Suprapubic skin (tissue), 4 donors: ENCODE data around the gene FITM2. TPM values are rescaled to one million over a fixed set of nuclear protein-coding genes. Genes with fewer than 3 reads are reported as not detected.

Experiments used
- DNase-seq, 2 donors: peaks; one replicate each; pipeline ENCODE4 v3.0.0-alpha.2; 2019; ENCODE audit warnings: low spot score in 2 of 2
- H3K27ac ChIP-seq: fragments of 200-600 bp; sonication (generic); one replicate; pipeline ENCODE4 v1.5.1; 2019
- H3K27me3 ChIP-seq: fragments of 200-600 bp; sonication (generic); one replicate; pipeline ENCODE4 v1.5.1; 2019
- H3K36me3 ChIP-seq: fragments of 200-600 bp; sonication (generic); one replicate; pipeline ENCODE4 v1.5.1; 2019
- H3K4me1 ChIP-seq: fragments of 200-600 bp; sonication (generic); one replicate; pipeline ENCODE4 v1.5.1; 2019
- H3K4me3 ChIP-seq: fragments of 200-600 bp; sonication (generic); one replicate; pipeline ENCODE4 v1.5.1; 2019; ENCODE audit warnings: mild to moderate bottlenecking
- H3K9me3 ChIP-seq: fragments of 200-600 bp; sonication (generic); one replicate; pipeline ENCODE4 v1.5.1; 2019
- EP300 ChIP-seq: sonication (generic); formaldehyde crosslinking; IDR thresholded peaks from one replicate; pipeline ENCODE4 v1.6.1; 2017; ENCODE audit warnings: antibody characterized with exemption
- POLR2A ChIP-seq, 2 donors: fragments of 450-650 bp; IDR thresholded peaks; one replicate each; pipeline ENCODE4 v1.6.1; 2017; ENCODE audit warnings: antibody characterized with exemption in 2 of 2, mild to moderate bottlenecking in 2 of 2, moderate library complexity in 2 of 2
- POLR2AphosphoS5 ChIP-seq, 3 donors: sonication (generic); formaldehyde crosslinking; IDR thresholded peaks; one replicate each; pipeline ENCODE4 v1.6.1; 2017; ENCODE audit warnings: antibody characterized with exemption in 3 of 3
- WGBS: methylation state at CpG from one replicate; pipeline ENCODE4 v1.1.5; 2018; 5-methylcytosine and 5-hydroxymethylcytosine counted together
- total RNA-seq, 4 donors: library from RNA; depleted of rRNA; stranded (reverse); fragments of >200 nt; gene quantifications; one replicate each; pipeline ENCODE4 v1.1.0, GENCODE V29; 2016
- TF ChIP-seq, protein P1 (sequence below), 2 donors: fragments of 200-600 bp in 1 of 2; fragments of 450-650 bp in 1 of 2; sonication (generic) in 1 of 2; IDR thresholded peaks; one replicate each; pipeline ENCODE4 v1.5.1; 2016 to 2019; ENCODE audit warnings: antibody characterized with exemption in 2 of 2, mild to moderate bottlenecking in 1 of 2, moderate library complexity in 1 of 2

FITM2 gene
- total RNA-seq, 4 donors from 2014 or later, result 10.4 to 15.9 (median 13.2) TPM

DNA sequence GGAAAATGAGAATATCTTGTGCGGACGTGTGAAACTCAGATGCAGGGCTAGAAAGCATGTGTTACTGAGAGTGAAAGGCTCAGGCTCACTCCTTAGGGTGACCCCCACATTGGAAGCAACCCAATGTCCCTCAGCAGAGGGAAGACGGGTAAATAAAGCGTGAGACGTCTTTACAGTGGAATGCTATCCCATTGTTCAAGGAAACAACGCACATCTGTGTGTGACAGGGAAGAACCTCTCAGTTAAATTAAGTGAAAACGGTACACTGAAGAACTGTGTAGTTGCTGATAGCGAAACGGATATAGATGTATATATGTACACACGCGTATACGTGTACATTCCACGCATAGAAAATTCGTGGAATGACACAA lies 45.3 kb upstream of the FITM2 start:
- peaks cover 19% of the 10 kb centered on the region for H3K27me3 ChIP-seq

DNA sequence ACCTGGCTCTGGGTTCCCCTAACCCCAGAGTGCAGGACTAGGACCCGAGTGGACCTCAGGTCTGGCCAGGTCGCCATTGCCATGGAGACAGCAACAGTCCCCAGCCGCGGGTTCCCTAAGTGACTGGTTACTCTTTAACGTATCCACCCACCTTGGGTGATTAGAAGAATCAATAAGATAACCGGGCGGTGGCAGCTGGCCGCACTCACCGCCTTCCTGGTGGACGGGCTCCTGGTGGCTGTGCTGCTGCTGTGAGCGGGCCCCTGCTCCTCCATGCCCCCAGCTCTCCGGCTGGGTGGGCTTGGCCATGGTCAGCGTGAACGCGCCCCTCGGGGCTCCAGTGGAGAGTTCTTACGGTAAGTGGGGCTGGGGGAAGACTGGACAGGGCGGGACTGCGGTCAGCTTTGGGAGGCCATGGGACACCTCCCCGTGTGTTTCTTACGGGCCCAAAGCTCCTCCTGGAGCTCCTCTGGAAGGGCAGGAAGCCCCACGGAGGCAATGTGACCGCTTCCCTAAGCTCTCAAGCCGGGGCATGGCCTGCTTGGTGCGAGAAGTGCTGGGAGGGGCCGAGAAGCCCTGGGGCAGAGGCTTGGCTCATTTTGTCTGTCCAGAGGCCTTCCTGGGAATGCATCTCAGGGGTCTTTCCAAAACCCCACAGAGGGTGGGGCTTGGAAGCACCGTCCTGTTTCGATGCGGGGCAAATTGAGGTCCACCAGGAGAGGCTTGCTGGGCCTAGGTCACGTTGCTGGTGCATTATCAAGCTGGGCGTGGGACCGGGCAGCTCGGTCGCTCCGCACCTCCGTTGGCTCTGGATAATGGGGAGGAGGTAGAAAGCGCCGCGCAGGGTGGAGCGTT lies 44.7 kb upstream of the FITM2 start, which contains the start of gene HNF4A:
Gene HNF4A, plus strand, starts transcription at position 202 of the 855 bp plus-strand sequence. Its CDS starts 106 bp downstream, at position 308.
- no peaks in the 10 kb centered on the region for H3K4me1 ChIP-seq
- H3K36me3 ChIP-seq, result no peaks in the 10 kb centered on the region
- no peak within 1 kb of the TSS for H3K27ac ChIP-seq
- no peak for DNase-seq
- H3K9me3 ChIP-seq, result no peaks in the 10 kb centered on the region
- H3K4me3 ChIP-seq, result no peak within 1 kb of the TSS
- WGBS, result 88% methylated on average over 31 of the region's 40 CpGs
- TF ChIP-seq POLR2AphosphoS5 (IDR thresholded peaks at IDR 0.05) (no peak), EP300 (no peak), POLR2A (IDR thresholded peaks at IDR 0.05) (no peak)
- TF ChIP-seq, protein P1, sequence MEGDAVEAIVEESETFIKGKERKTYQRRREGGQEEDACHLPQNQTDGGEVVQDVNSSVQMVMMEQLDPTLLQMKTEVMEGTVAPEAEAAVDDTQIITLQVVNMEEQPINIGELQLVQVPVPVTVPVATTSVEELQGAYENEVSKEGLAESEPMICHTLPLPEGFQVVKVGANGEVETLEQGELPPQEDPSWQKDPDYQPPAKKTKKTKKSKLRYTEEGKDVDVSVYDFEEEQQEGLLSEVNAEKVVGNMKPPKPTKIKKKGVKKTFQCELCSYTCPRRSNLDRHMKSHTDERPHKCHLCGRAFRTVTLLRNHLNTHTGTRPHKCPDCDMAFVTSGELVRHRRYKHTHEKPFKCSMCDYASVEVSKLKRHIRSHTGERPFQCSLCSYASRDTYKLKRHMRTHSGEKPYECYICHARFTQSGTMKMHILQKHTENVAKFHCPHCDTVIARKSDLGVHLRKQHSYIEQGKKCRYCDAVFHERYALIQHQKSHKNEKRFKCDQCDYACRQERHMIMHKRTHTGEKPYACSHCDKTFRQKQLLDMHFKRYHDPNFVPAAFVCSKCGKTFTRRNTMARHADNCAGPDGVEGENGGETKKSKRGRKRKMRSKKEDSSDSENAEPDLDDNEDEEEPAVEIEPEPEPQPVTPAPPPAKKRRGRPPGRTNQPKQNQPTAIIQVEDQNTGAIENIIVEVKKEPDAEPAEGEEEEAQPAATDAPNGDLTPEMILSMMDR (IDR thresholded peaks at IDR 0.05), result no peak
- H3K27me3 ChIP-seq, result peaks cover 19% of the 10 kb centered on the region

More for the DNA sequence above, 45.3 kb upstream of the FITM2 start:
- H3K9me3 ChIP-seq, result no peaks in the 10 kb centered on the region
- no peaks in the 10 kb centered on the region for H3K4me1 ChIP-seq
- WGBS, result 79% methylated on average over 14 of the region's 14 CpGs
- no peak overlapping the region for H3K4me3 ChIP-seq
- no peak overlapping the region for H3K27ac ChIP-seq
- H3K36me3 ChIP-seq, result no peaks in the 10 kb centered on the region
- no peak for TF ChIP-seq POLR2AphosphoS5 (IDR thresholded peaks at IDR 0.05)
- no peak for TF ChIP-seq EP300
- TF ChIP-seq, protein P1 (IDR thresholded peaks at IDR 0.05), result no peak
- no peak for TF ChIP-seq POLR2A (IDR thresholded peaks at IDR 0.05)
- no peak for DNase-seq

DNA sequence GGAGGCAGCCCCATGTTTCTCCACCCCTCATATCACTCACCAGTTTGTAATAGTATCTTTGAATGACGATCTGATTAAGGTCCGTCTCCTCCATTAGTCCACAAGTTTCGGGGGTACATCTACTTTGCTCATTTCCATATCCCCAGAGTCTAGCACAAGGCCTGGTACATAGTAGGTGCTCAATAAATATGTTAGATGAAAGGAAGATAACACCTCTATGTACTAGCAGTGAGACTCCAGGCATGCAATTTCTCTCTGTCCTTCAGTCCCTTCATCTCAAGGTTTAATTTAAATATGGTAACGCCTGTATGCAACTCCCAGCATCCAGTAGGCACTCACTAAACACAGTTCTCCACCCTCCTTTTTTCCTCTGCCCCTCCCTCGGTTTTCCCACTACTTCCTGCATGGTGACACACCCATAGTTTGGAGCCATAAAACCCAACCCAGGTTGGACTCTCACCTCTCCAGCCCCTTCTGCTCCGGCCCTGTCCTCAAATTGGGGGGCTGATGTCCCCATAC lies 44.0 kb upstream of the FITM2 start:
- TF ChIP-seq, protein P1 (IDR thresholded peaks at IDR 0.05), result no peak
- no peak for TF ChIP-seq POLR2A (IDR thresholded peaks at IDR 0.05)
- no peak for TF ChIP-seq POLR2AphosphoS5 (IDR thresholded peaks at IDR 0.05)
- no peak for TF ChIP-seq EP300
- 81% methylated on average over 6 of the region's 6 CpGs for WGBS
- no peak for DNase-seq
- no peaks in the 10 kb centered on the region for H3K36me3 ChIP-seq
- H3K4me1 ChIP-seq, result no peaks in the 10 kb centered on the region
- H3K27ac ChIP-seq, result no peak overlapping the region
- no peak overlapping the region for H3K4me3 ChIP-seq
- peaks cover 19% of the 10 kb centered on the region for H3K27me3 ChIP-seq
- no peaks in the 10 kb centered on the region for H3K9me3 ChIP-seq

DNA sequence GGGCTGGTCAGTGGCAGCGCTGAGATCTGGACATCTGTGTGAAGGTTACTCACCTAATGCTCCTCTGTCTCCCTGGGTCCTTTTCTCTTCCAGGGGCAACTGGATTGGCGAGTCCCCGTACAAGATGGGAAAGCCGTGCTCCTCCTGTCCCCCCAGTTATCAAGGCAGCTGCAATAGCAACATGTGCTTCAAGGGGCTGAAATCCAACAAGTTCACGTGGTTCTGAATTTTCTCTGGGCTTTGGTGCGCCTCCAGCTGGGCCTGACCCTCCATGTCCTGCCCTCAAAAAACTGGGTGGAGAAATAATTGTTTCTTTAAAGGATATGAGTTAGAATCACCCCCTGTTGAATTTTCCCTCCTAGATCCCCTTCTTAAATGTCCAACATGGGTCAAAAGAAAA lies 39.6 kb upstream of the FITM2 start:
- TF ChIP-seq, protein P1 (IDR thresholded peaks at IDR 0.05), result no peak
- Histone ChIP-seq H3K27me3 (peaks cover 14% of the 10 kb centered on the region), H3K27ac (no peak overlapping the region), H3K4me3 (no peak overlapping the region), H3K36me3 (no peaks in the 10 kb centered on the region), H3K9me3 (no peaks in the 10 kb centered on the region), H3K4me1 (no peaks in the 10 kb centered on the region)
- WGBS, result 86% methylated on average over 6 of the region's 6 CpGs
- DNase-seq, result no peak

DNA sequence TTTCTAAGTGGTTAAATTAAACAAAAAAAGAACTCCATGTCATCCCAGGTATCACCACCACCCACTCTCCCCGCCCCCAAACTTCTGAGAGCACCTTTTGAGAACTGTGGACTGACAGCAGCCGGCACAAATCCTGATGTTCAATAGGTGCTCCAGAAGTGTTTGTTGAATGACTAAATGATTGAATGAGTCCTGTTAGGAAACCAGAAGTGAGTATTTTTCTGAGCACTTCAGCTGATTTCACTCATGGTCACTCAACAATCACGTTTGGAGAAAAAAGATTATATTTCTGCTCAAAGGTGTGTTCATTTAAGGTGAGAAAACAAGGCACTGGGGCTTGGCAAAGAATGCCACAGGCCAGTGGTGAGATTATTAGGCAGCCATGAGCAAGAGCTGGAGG lies 38.3 kb upstream of the FITM2 start:
- TF ChIP-seq, protein P1 (IDR thresholded peaks at IDR 0.05), result no peak
- TF ChIP-seq EP300, result no peak
- TF ChIP-seq POLR2AphosphoS5 (IDR thresholded peaks at IDR 0.05), result no peak
- no peak for TF ChIP-seq POLR2A (IDR thresholded peaks at IDR 0.05)
- Histone ChIP-seq H3K27ac (no peak overlapping the region), H3K4me3 (no peak overlapping the region), H3K4me1 (no peaks in the 10 kb centered on the region), H3K36me3 (no peaks in the 10 kb centered on the region), H3K27me3 (peaks cover 9% of the 10 kb centered on the region), H3K9me3 (no peaks in the 10 kb centered on the region)
- WGBS, result 79% methylated on average over 3 of the region's 3 CpGs
- DNase-seq, result no peak
